RPMI7951 (cell line): ENCODE measurements around the gene DCAF16. TPM values are rescaled to one million over a fixed set of nuclear protein-coding genes. Genes with fewer than 3 reads are reported as not detected.

Experiments used
- total RNA-seq: library from RNA; depleted of rRNA; stranded (reverse); fragments of >200 nt; shearing (Covaris generic); gene quantifications from 2 replicates; pipeline ENCODE4 v1.2.3, GENCODE V29; 2014; rRNA removed

The DCAF16 gene
- total RNA-seq, 1 experiment from 2014 or later, result 21.9 TPM

Other genes with a start within 250 kb of the DCAF16 start
- gene LAP3, start 233.6 kb downstream of the DCAF16 start, total RNA-seq, result 102 and 115 TPM in 2 replicates
- gene MED28, start 196.1 kb downstream of the DCAF16 start, total RNA-seq, result 4.3 and 6.9 TPM in 2 replicates
- gene FAM184B, start 29.1 kb downstream of the DCAF16 start, total RNA-seq, result under 0.01 TPM in 2 replicates
- gene NCAPG, start 222 bp upstream of the DCAF16 start, total RNA-seq, result 69.1 and 82.1 TPM in 2 replicates
- gene LCORL, start 211.0 kb upstream of the DCAF16 start, total RNA-seq, result 23.5 and 26.9 TPM in 2 replicates